Esophagus squamous epithelium (tissue), 4 donors: ENCODE measurements around the gene GBE1.

Experiments
- CTCF ChIP-seq, 6 experiments: fragments of 450-650 bp in 4 of 6; fragments of 200-600 bp in 2 of 6; sonication (generic) in 2 of 6; IDR thresholded peaks; one replicate each; pipeline ENCODE4 v1.5.1; 2016 to 2019; ENCODE audit warnings: antibody characterized with exemption in 6 of 6, mild to moderate bottlenecking in 4 of 6, moderate library complexity in 4 of 6
- POLR2A ChIP-seq, 4 donors: fragments of 450-650 bp; IDR thresholded peaks; one replicate each; pipeline ENCODE4 v1.6.1; 2017; ENCODE audit warnings: antibody characterized with exemption in 4 of 4, mild to moderate bottlenecking in 4 of 4, moderate library complexity in 3 of 4

GRCh38 chr3:81579744-81580143 is 181.7 kb downstream of the GBE1 start:
- no peak for TF ChIP-seq CTCF (IDR thresholded peaks at IDR 0.05)
- no peak for TF ChIP-seq POLR2A (IDR thresholded peaks at IDR 0.05)
